K562 (cell line): Measurements from ENCODE around the gene PAX2. TPM values are rescaled to one million over a fixed set of nuclear protein-coding genes. Genes with fewer than 3 reads are reported as not detected.

ENCODE experiments used
- ATAC-seq: fragments of 200-7000 bp; cut with Tn5 transposase; 3 replicates; pipeline ENCODE4 v1.9.1; 2020; ENCODE audit warnings: moderate library complexity
- BruUV-seq: library from RNA; stranded (reverse); fragments of 400-500 nt; replicated peaks from 2 replicates; lab custom pipeline; 2021; lab: Mats Ljungman, UMichigan
- CTCF ChIA-PET: fragments of 300-600 bp; formaldehyde crosslinking; extraction: SDS; loops from one replicate; lab custom pipeline; 2021; ENCODE audit warnings: low intra/inter-chr PET ratio; lab: Yijun Ruan, JAX
- POLR2A ChIA-PET: fragments of 300-600, 350-650 bp; sonication (Branson Sonifier 250); formaldehyde crosslinking; extraction: SDS; loops from one replicate; lab custom pipeline; 2021; ENCODE audit warnings: antibody characterized with exemption, inconsistent platforms; lab: Yijun Ruan, JAX
- DNase-seq, 4 experiments: peaks; one replicate each; pipeline versions ENCODE4 v3.0.0 to v3.0.0-alpha.2; 2011 to 2018; ENCODE audit warnings: low spot score in 3 of 4, mixed read lengths in 3 of 4; ENCODE audit errors: extremely low read depth in 1 of 4
- FAIRE-seq: peaks from 2 replicates; lab custom pipeline; 2011; peaks lifted over from hg19 to GRCh38; lab: Jason Lieb, UNC
- H2AFZ ChIP-seq: 2 replicates; pipeline ENCODE4 v1.6.0; 2011; ENCODE audit warnings: low read depth, low read length, control low read depth, inconsistent platforms
- H3K27ac ChIP-seq: fragments of 200-600 bp; 3 replicates; pipeline ENCODE4 v1.8.0; 2011; ENCODE audit warnings: low read depth, mild to moderate bottlenecking, control low read depth, inconsistent platforms, low read length, moderate library complexity, mixed read lengths; ENCODE audit errors: extremely low read depth
- H3K27me3 ChIP-seq, 2 experiments: fragments of 300-600 bp in 1 of 2; 2 replicates in 1 of 2; 3 replicates in 1 of 2; pipeline versions ENCODE4 v1.6.0 to v1.8.0; 2011; ENCODE audit warnings: inconsistent platforms in 2 of 2, low read length in 2 of 2, mild to moderate bottlenecking in 1 of 2, mixed read lengths in 1 of 2, moderate library complexity in 1 of 2; ENCODE audit not compliant: control insufficient read depth in 2 of 2, insufficient read depth in 2 of 2
- H3K36me3 ChIP-seq: fragments of 300-600 bp; 3 replicates; pipeline ENCODE4 v1.8.0; 2011; ENCODE audit warnings: mild to moderate bottlenecking, low read length, inconsistent platforms; ENCODE audit not compliant: control insufficient read depth, insufficient read depth
- H3K4me1 ChIP-seq, 2 experiments: fragments of 200-600 bp in 1 of 2; replicated peaks in 1 of 2; 2 replicates in 1 of 2; 3 replicates in 1 of 2; pipeline versions ENCODE4 v1.5.1 to v1.8.0; 2011; ENCODE audit warnings: inconsistent platforms in 2 of 2, low read length in 2 of 2, mild to moderate bottlenecking in 1 of 2, mixed read lengths in 1 of 2, moderate library complexity in 1 of 2; ENCODE audit not compliant: control insufficient read depth in 2 of 2, insufficient read depth in 2 of 2
- H3K4me2 ChIP-seq: 2 replicates; pipeline ENCODE4 v1.6.1; 2011; ENCODE audit warnings: low read length, control low read depth, inconsistent platforms, mixed read lengths; ENCODE audit not compliant: insufficient read depth
- H3K4me3 ChIP-seq: fragments of 200-600 bp; sonication (generic), shearing (Covaris generic); 2 replicates; pipeline ENCODE4 v1.5.1; 2016; ENCODE audit warnings: control low read depth, inconsistent platforms
- H3K79me2 ChIP-seq: fragments of 200-600 bp; 3 replicates; pipeline ENCODE4 v1.8.0; 2011; ENCODE audit warnings: low read length, inconsistent platforms; ENCODE audit not compliant: control insufficient read depth, insufficient read depth
- H3K9ac ChIP-seq, 2 experiments: 2 replicates each; pipeline versions ENCODE4 v1.6.0 to v1.6.1; 2011; ENCODE audit warnings: low read depth in 2 of 2, low read length in 2 of 2, control low read depth in 1 of 2, inconsistent platforms in 1 of 2, mild to moderate bottlenecking in 1 of 2, mixed read lengths in 1 of 2; ENCODE audit not compliant: insufficient read depth in 1 of 2
- H3K9me1 ChIP-seq: one replicate; pipeline ENCODE4 v1.6.0; 2011; ENCODE audit warnings: inconsistent platforms, mild to moderate bottlenecking, low read length, moderate library complexity; ENCODE audit not compliant: control insufficient read depth, insufficient read depth
- H3K9me3 ChIP-seq: replicated peaks from 2 replicates; pipeline ENCODE4 v1.5.1; 2011; ENCODE audit warnings: low read depth, low read length, inconsistent platforms; ENCODE audit not compliant: control insufficient read depth, insufficient read depth
- H4K20me1 ChIP-seq: replicated peaks from 2 replicates; pipeline ENCODE4 v1.6.1; 2011; ENCODE audit warnings: low read length, inconsistent platforms, mixed read lengths; ENCODE audit not compliant: control insufficient read depth, insufficient read depth
- BCL6 ChIP-seq: fragments of 250-450 bp; sonication (Bioruptor Pico); IDR thresholded peaks from 2 replicates; pipeline ENCODE4 v1.4.0; 2020
- CCNT2 ChIP-seq: IDR thresholded peaks from 2 replicates; pipeline ENCODE4 v1.6.1; 2011; ENCODE audit warnings: borderline replicate concordance, low read depth, mild to moderate bottlenecking, moderate library complexity, mixed read lengths, low read length; ENCODE audit not compliant: insufficient read length; ENCODE audit errors: extremely low read depth
- ETS1 ChIP-seq: conservative IDR thresholded peaks from 2 replicates; pipeline ENCODE4 v1.6.1; 2011; ENCODE audit warnings: low read depth, mild to moderate bottlenecking, low read length; ENCODE audit not compliant: control insufficient read depth
- GABPB1 ChIP-seq: sonication (generic); formaldehyde crosslinking; IDR thresholded peaks from 2 replicates; pipeline ENCODE4 v1.8.0; 2022; ENCODE audit warnings: mild to moderate bottlenecking, missing genetic modification reagents
- NEUROD1 ChIP-seq: fragments of 150-350 bp; IDR thresholded peaks from 2 replicates; pipeline ENCODE4 v1.6.1; 2014; ENCODE audit warnings: borderline replicate concordance, low read length, low read depth; ENCODE audit not compliant: partially characterized antibody
- PKNOX1 ChIP-seq: fragments of 450-650 bp; IDR thresholded peaks from 2 replicates; pipeline ENCODE4 v1.6.1; 2016
- PRDM10 ChIP-seq: fragments of 450-650 bp; IDR thresholded peaks from 2 replicates; pipeline ENCODE4 v1.6.1; 2018; ENCODE audit not compliant: partially characterized antibody
- TFAM ChIP-seq: fragments of 250-450 bp; sonication (Bioruptor Pico); conservative IDR thresholded peaks from 2 replicates; pipeline ENCODE4 v1.5.0; 2021; ENCODE audit warnings: mild to moderate bottlenecking, moderate library complexity
- ZC3H4 ChIP-seq: sonication (generic); formaldehyde crosslinking; IDR thresholded peaks from 2 replicates; pipeline ENCODE4 v1.9.0; 2021; ENCODE audit warnings: missing genetic modification reagents, borderline replicate concordance
- WGBS: fragments of 100-300 bp; shearing (Covaris generic); methylation state at CpG from one replicate; pipeline ENCODE4 v1.1.6; 2016; ENCODE audit warnings: low coverage, mixed read lengths; ENCODE audit not compliant: insufficient coverage; ENCODE audit errors: missing lambda C conversion rate; 5-methylcytosine and 5-hydroxymethylcytosine counted together
- in situ Hi-C: fragments of 300-500 bp; cut with MboI; formaldehyde crosslinking; loops from 4 replicates; pipeline ENCODE4 v1.15.0; 2018; ENCODE audit warnings: inconsistent platforms, mixed read lengths
- intact Hi-C: fragments of 100-400 bp; cut with micrococcal nuclease; formaldehyde crosslinking; loops from 2 replicates; pipeline ENCODE4 v1.14.2; 2022
- polyA plus RNA-seq, 8 experiments: library from polyadenylated mRNA; depleted of rRNA in 4 of 8; stranded (reverse) in 5 of 8; unstranded in 3 of 8; fragments of >200 nt; fragmentation: Nextera tagmentation in 2 of 8; fragmentation: Illumina TruSeq in 1 of 8; extraction: Ambion mirVana in 2 of 8; extraction: Trizol in 1 of 8; gene quantifications; 2 replicates each; pipeline versions ENCODE4 v1.2.1 to v1.2.3, GENCODE V29; 2011 to 2014; ENCODE audit warnings: inconsistent platforms in 1 of 8, missing spikeins in 1 of 8
- total RNA-seq, 7 experiments: library from RNA; depleted of rRNA in 6 of 7; stranded (reverse); fragments of >200 nt in 6 of 7; fragmentation: Illumina TruSeq in 2 of 7; extraction: Trizol in 2 of 7; gene quantifications; 2 replicates each; pipeline versions ENCODE4 v1.2.1 to v1.2.3, GENCODE V29; 2011 to 2021; ENCODE audit warnings: low replicate concordance in 1 of 7
- TF ChIP-seq, protein P1 (sequence below): fragments of 450-650 bp; formaldehyde crosslinking; IDR thresholded peaks from 2 replicates; pipeline ENCODE4 v1.4.0; 2020; ENCODE audit warnings: mild to moderate bottlenecking, moderate library complexity

PAX2 gene
- total and polyA plus RNA-seq, 9 of the 15 experiments (the other 6 are each of a cell fraction or from before 2014, with no cell fraction given): not detected

DNA sequence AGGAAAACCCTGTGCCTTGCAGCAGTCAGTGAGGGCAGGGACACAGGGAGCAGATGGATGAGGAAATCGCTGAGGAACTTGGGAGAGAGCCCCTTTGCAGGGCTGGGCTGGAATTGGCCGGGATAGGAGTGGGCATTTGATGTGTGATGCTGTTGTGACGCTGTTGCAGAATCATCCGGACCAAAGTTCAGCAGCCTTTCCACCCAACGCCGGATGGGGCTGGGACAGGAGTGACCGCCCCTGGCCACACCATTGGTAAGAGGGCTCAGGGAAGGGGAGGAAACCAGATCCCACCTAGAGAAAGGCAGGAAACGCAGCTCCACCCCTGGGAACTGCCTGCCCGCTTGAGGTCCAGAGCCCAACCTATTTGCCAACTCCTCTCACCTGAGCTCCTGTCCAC lies 33.9 kb downstream of the PAX2 start:
- Histone ChIP-seq H3K9ac (no peak overlapping the region), H3K4me3 (no peak overlapping the region), H3K27ac (no peak overlapping the region), H2AFZ (no peak overlapping the region), H3K9me1 (peaks cover 2% of the 10 kb centered on the region), H3K79me2 (no peaks in the 10 kb centered on the region), H4K20me1 (no peaks in the 10 kb centered on the region), H3K4me2 (no peak overlapping the region), H3K27me3 (peaks cover 3 to 38% of the 10 kb centered on the region in 2 experiments; a peak in 2 of 5 replicates), H3K4me1 (no peaks in the 10 kb centered on the region), H3K36me3 (no peaks in the 10 kb centered on the region), H3K9me3 (no peaks in the 10 kb centered on the region)
- ChIA-PET POLR2A (interaction anchor here (0.6 kb wide), 1 partner anchor 1349 kb away, joined by 3 read pairs; the partner anchor contains the start of gene GOT1), CTCF (no interaction called here)
- DNase-seq (no peak), ATAC-seq (no peak), FAIRE-seq (no peak)
- in situ Hi-C loops (no loop called here), intact Hi-C loops (no loop called here)
- no TSS peak for BruUV-seq
- 0% methylated on average over 7 of the region's 9 CpGs for WGBS
- TF ChIP-seq BCL6 (CRISPR knock-in tag) (no peak), NEUROD1 (no peak), PRDM10 (no peak), ETS1 (no peak), CCNT2 (no peak), TFAM (no peak), GABPB1 (CRISPR knock-in tag) (no peak), ZC3H4 (no peak), PKNOX1 (no peak)
- TF ChIP-seq, protein P1, sequence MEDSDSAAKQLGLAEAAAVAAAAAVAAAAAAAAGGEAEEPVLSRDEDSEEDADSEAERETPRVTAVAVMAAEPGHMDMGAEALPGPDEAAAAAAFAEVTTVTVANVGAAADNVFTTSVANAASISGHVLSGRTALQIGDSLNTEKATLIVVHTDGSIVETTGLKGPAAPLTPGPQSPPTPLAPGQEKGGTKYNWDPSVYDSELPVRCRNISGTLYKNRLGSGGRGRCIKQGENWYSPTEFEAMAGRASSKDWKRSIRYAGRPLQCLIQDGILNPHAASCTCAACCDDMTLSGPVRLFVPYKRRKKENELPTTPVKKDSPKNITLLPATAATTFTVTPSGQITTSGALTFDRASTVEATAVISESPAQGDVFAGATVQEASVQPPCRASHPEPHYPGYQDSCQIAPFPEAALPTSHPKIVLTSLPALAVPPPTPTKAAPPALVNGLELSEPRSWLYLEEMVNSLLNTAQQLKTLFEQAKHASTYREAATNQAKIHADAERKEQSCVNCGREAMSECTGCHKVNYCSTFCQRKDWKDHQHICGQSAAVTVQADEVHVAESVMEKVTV (CRISPR knock-in tag): no peak
